ENCODE measurements around the gene CDH12. TPM values are rescaled to one million over a fixed set of nuclear protein-coding genes. Genes with fewer than 3 reads are reported as not detected.
"Not testable (repeated sequence)": the region's sequence is repeated elsewhere in the genome, so short reads cannot be mapped to it uniquely, and the experiment has no call there.

Gene CDH12
- total and polyA plus RNA-seq, 9 donors = 0.71 to 4.3 (median 1.1) TPM

GRCh38 chr5:22156953-22157352, 696.2 kb downstream of the CDH12 start:
- not testable (repeated sequence) for H3K27ac ChIP-seq (ENCODE audit: low read length); H3K4me3 ChIP-seq (ENCODE audit: low read length); H3K36me3 ChIP-seq (ENCODE audit: control insufficient read depth, insufficient read depth, low read length); DNase-seq; H3K27me3 ChIP-seq (ENCODE audit: control insufficient read depth, insufficient read depth, low read length); H3K4me1 ChIP-seq (ENCODE audit: control insufficient read depth, insufficient read depth, low read length); H3K9me3 ChIP-seq (replicated peaks; ENCODE audit: control insufficient read depth, low read depth, low read length)
- no CpG with 5 or more reads among the region's 1 CpG for whole genome bisulfite sequencing (ENCODE audit: insufficient coverage)

- H3K36me3 ChIP-seq (ENCODE audit: control insufficient read depth, insufficient read depth, low read length); H3K4me1 ChIP-seq (ENCODE audit: control insufficient read depth, insufficient read depth, low read length); H3K9me3 ChIP-seq (replicated peaks; ENCODE audit: control insufficient read depth, low read depth, low read length); H3K27ac ChIP-seq (ENCODE audit: low read length); H3K27me3 ChIP-seq (ENCODE audit: control insufficient read depth, insufficient read depth, low read length); H3K4me3 ChIP-seq (ENCODE audit: low read length): not testable (repeated sequence)
- DNase-seq = peak; percentile 0
- no CpG with 5 or more reads among the region's 2 CpGs for WGBS (ENCODE audit: insufficient coverage)
Observed at GRCh38 chr5:22154779-22155178, 698.4 kb downstream of the CDH12 start.

- H3K36me3 ChIP-seq (ENCODE audit: control insufficient read depth, insufficient read depth, low read length); H3K27ac ChIP-seq (ENCODE audit: low read length); H3K9me3 ChIP-seq (replicated peaks; ENCODE audit: control insufficient read depth, low read depth, low read length); H3K4me3 ChIP-seq (ENCODE audit: low read length); H3K27me3 ChIP-seq (ENCODE audit: control insufficient read depth, insufficient read depth, low read length); H3K4me1 ChIP-seq (ENCODE audit: control insufficient read depth, insufficient read depth, low read length); DNase-seq: not testable (repeated sequence)
- WGBS (ENCODE audit: insufficient coverage) = 63% methylated on average over 5 of the region's 9 CpGs
Observed at GRCh38 chr5:22151801-22152200, 701.3 kb downstream of the CDH12 start.

GRCh38 chr5:22140418-22140817, 712.7 kb downstream of the CDH12 start:
- H3K36me3 ChIP-seq (ENCODE audit: control insufficient read depth, insufficient read depth, low read length); H3K27me3 ChIP-seq (ENCODE audit: control insufficient read depth, insufficient read depth, low read length); H3K9me3 ChIP-seq (replicated peaks; ENCODE audit: control insufficient read depth, low read depth, low read length); H3K4me3 ChIP-seq (ENCODE audit: low read length); H3K27ac ChIP-seq (ENCODE audit: low read length); H3K4me1 ChIP-seq (ENCODE audit: control insufficient read depth, insufficient read depth, low read length); DNase-seq: not testable (repeated sequence)
- no CpG with 5 or more reads among the region's 1 CpG for WGBS (ENCODE audit: insufficient coverage)

- H3K27ac ChIP-seq (ENCODE audit: low read length); H3K4me3 ChIP-seq (ENCODE audit: low read length); H3K9me3 ChIP-seq (replicated peaks; ENCODE audit: control insufficient read depth, low read depth, low read length); H3K4me1 ChIP-seq (ENCODE audit: control insufficient read depth, insufficient read depth, low read length); H3K36me3 ChIP-seq (ENCODE audit: control insufficient read depth, insufficient read depth, low read length); H3K27me3 ChIP-seq (ENCODE audit: control insufficient read depth, insufficient read depth, low read length): not testable (repeated sequence)
- WGBS (ENCODE audit: insufficient coverage) = no CpG with 5 or more reads among the region's 6 CpGs
- peak; percentile 5 for DNase-seq
Observed at GRCh38 chr5:22139662-22140300, 713.4 kb downstream of the CDH12 start.

GRCh38 chr5:22111320-22111719, 741.8 kb downstream of the CDH12 start:
- Histone ChIP-seq H3K27ac (ENCODE audit: low read length) (no peak overlapping the region), H3K4me3 (ENCODE audit: low read length) (no peak overlapping the region), H3K36me3 (ENCODE audit: control insufficient read depth, insufficient read depth, low read length) (no peaks in the 10 kb centered on the region), H3K9me3 (replicated peaks; ENCODE audit: control insufficient read depth, low read depth, low read length) (no peaks in the 10 kb centered on the region), H3K27me3 (ENCODE audit: control insufficient read depth, insufficient read depth, low read length) (no peaks in the 10 kb centered on the region), H3K4me1 (ENCODE audit: control insufficient read depth, insufficient read depth, low read length) (no peaks in the 10 kb centered on the region)
- no peak for DNase-seq
- WGBS (ENCODE audit: insufficient coverage) = no CpG with 5 or more reads among the region's 3 CpGs

- H3K36me3 ChIP-seq (ENCODE audit: control insufficient read depth, insufficient read depth, low read length) = no peaks in the 10 kb centered on the region
- no peak overlapping the region for H3K4me3 ChIP-seq (ENCODE audit: low read length)
- no peaks in the 10 kb centered on the region for H3K9me3 ChIP-seq (replicated peaks; ENCODE audit: control insufficient read depth, low read depth, low read length)
- H3K4me1 ChIP-seq (ENCODE audit: control insufficient read depth, insufficient read depth, low read length) = no peaks in the 10 kb centered on the region
- H3K27ac ChIP-seq (ENCODE audit: low read length) = no peak overlapping the region
- DNase-seq = no peak
- H3K27me3 ChIP-seq (ENCODE audit: control insufficient read depth, insufficient read depth, low read length) = no peaks in the 10 kb centered on the region
Observed at GRCh38 chr5:22109315-22109714, 743.8 kb downstream of the CDH12 start.

GRCh38 chr5:22108545-22108944, 744.6 kb downstream of the CDH12 start:
- Histone ChIP-seq H3K4me3 (ENCODE audit: low read length) (no peak overlapping the region), H3K4me1 (ENCODE audit: control insufficient read depth, insufficient read depth, low read length) (no peaks in the 10 kb centered on the region), H3K9me3 (replicated peaks; ENCODE audit: control insufficient read depth, low read depth, low read length) (no peaks in the 10 kb centered on the region)

GRCh38 chr5:22102823-22103359, 750.3 kb downstream of the CDH12 start:
- no peak for DNase-seq

More at GRCh38 chr5:22108545-22108944, 744.6 kb downstream of the CDH12 start:
- Histone ChIP-seq H3K36me3 (ENCODE audit: control insufficient read depth, insufficient read depth, low read length) (no peaks in the 10 kb centered on the region), H3K27me3 (ENCODE audit: control insufficient read depth, insufficient read depth, low read length) (no peaks in the 10 kb centered on the region), H3K27ac (ENCODE audit: low read length) (no peak overlapping the region)
- DNase-seq = no peak

GRCh38 chr5:22088517-22088916, 764.6 kb downstream of the CDH12 start:
- no peak overlapping the region for H3K27ac ChIP-seq (ENCODE audit: low read length)

More at GRCh38 chr5:22102823-22103359, 750.3 kb downstream of the CDH12 start:
- no peaks in the 10 kb centered on the region for H3K36me3 ChIP-seq (ENCODE audit: control insufficient read depth, insufficient read depth, low read length)
- no CpG with 5 or more reads among the region's 5 CpGs for WGBS (ENCODE audit: insufficient coverage)
- no peak overlapping the region for H3K4me3 ChIP-seq (ENCODE audit: low read length)
- H3K27ac ChIP-seq (ENCODE audit: low read length) = no peak overlapping the region
- no peaks in the 10 kb centered on the region for H3K9me3 ChIP-seq (replicated peaks; ENCODE audit: control insufficient read depth, low read depth, low read length)
- H3K4me1 ChIP-seq (ENCODE audit: control insufficient read depth, insufficient read depth, low read length) = no peaks in the 10 kb centered on the region
- no peaks in the 10 kb centered on the region for H3K27me3 ChIP-seq (ENCODE audit: control insufficient read depth, insufficient read depth, low read length)

GRCh38 chr5:22079566-22079965, 773.6 kb downstream of the CDH12 start:
- H3K27me3 ChIP-seq (ENCODE audit: control insufficient read depth, insufficient read depth, low read length) = no peaks in the 10 kb centered on the region
- H3K9me3 ChIP-seq (replicated peaks; ENCODE audit: control insufficient read depth, low read depth, low read length) = no peaks in the 10 kb centered on the region

More at GRCh38 chr5:22088517-22088916, 764.6 kb downstream of the CDH12 start:
- Histone ChIP-seq H3K4me1 (ENCODE audit: control insufficient read depth, insufficient read depth, low read length) (no peaks in the 10 kb centered on the region), H3K27me3 (ENCODE audit: control insufficient read depth, insufficient read depth, low read length) (no peaks in the 10 kb centered on the region), H3K36me3 (ENCODE audit: control insufficient read depth, insufficient read depth, low read length) (no peaks in the 10 kb centered on the region), H3K4me3 (ENCODE audit: low read length) (no peak overlapping the region), H3K9me3 (replicated peaks; ENCODE audit: control insufficient read depth, low read depth, low read length) (no peaks in the 10 kb centered on the region)
- no peak for DNase-seq
- no CpG with 5 or more reads among the region's 2 CpGs for WGBS (ENCODE audit: insufficient coverage)

More at GRCh38 chr5:22079566-22079965, 773.6 kb downstream of the CDH12 start:
- H3K4me1 ChIP-seq (ENCODE audit: control insufficient read depth, insufficient read depth, low read length) = no peaks in the 10 kb centered on the region
- no peak overlapping the region for H3K4me3 ChIP-seq (ENCODE audit: low read length)
- no peaks in the 10 kb centered on the region for H3K36me3 ChIP-seq (ENCODE audit: control insufficient read depth, insufficient read depth, low read length)
- no peak overlapping the region for H3K27ac ChIP-seq (ENCODE audit: low read length)
- WGBS (ENCODE audit: insufficient coverage) = no CpG with 5 or more reads among the region's 3 CpGs
- DNase-seq = no peak
